ENCODE measurements around the gene PIAS1. TPM values are rescaled to one million over a fixed set of nuclear protein-coding genes. Genes with fewer than 3 reads are reported as not detected.

The PIAS1 gene
- total RNA-seq, 1 donor from 2014 or later: 17.1 TPM

GRCh38 chr15:68029959-68030358 is 24.2 kb upstream of the PIAS1 start:
- H3K4me3 ChIP-seq: no peak overlapping the region
- H3K36me3 ChIP-seq: no peaks in the 10 kb centered on the region
- H3K27ac ChIP-seq: no peak overlapping the region
- intact Hi-C loops (cut with DNase I): loop anchor here (10.0 kb wide), 1 partner anchor 55 kb away; no protein-coding TSS in a partner anchor
- no peaks in the 10 kb centered on the region for H3K4me1 ChIP-seq
- H3K27me3 ChIP-seq: no peaks in the 10 kb centered on the region
- TF ChIP-seq CTCF (IDR thresholded peaks at IDR 0.05): no peak
- no peak for DNase-seq (ENCODE audit: low spot score in 2 of 2)
- no peaks in the 10 kb centered on the region for H3K9me3 ChIP-seq

- Histone ChIP-seq H3K4me1 (no peaks in the 10 kb centered on the region), H3K4me3 (no peak overlapping the region), H3K27ac (no peak overlapping the region), H3K9me3 (no peaks in the 10 kb centered on the region), H3K27me3 (no peaks in the 10 kb centered on the region), H3K36me3 (no peaks in the 10 kb centered on the region)
- intact Hi-C loops (cut with DNase I): no loop called here
- no peak for TF ChIP-seq CTCF (IDR thresholded peaks at IDR 0.05)
- no peak for DNase-seq (ENCODE audit: low spot score in 2 of 2)
Measured at GRCh38 chr15:68031404-68031803, 22.7 kb upstream of the PIAS1 start.

- intact Hi-C loops (cut with DNase I): no loop called here
- H3K4me3 ChIP-seq: no peak overlapping the region
- no peaks in the 10 kb centered on the region for H3K36me3 ChIP-seq
- no peak for TF ChIP-seq CTCF (IDR thresholded peaks at IDR 0.05)
- H3K9me3 ChIP-seq: no peaks in the 10 kb centered on the region
- DNase-seq (ENCODE audit: low spot score in 2 of 2): no peak
- no peaks in the 10 kb centered on the region for H3K27me3 ChIP-seq
- no peaks in the 10 kb centered on the region for H3K4me1 ChIP-seq
- no peak overlapping the region for H3K27ac ChIP-seq
Measured at GRCh38 chr15:68032672-68033071, 21.4 kb upstream of the PIAS1 start.

GRCh38 chr15:68034081-68034480 is 20.0 kb upstream of the PIAS1 start:
- H3K4me1 ChIP-seq: no peaks in the 10 kb centered on the region
- H3K27me3 ChIP-seq: no peaks in the 10 kb centered on the region
- H3K9me3 ChIP-seq: no peaks in the 10 kb centered on the region
- no peaks in the 10 kb centered on the region for H3K36me3 ChIP-seq
- no peak overlapping the region for H3K4me3 ChIP-seq
- no peak for TF ChIP-seq CTCF (IDR thresholded peaks at IDR 0.05)
- DNase-seq (ENCODE audit: low spot score in 2 of 2): no peak
- H3K27ac ChIP-seq: no peak overlapping the region
- intact Hi-C loops (cut with DNase I): no loop called here

- Histone ChIP-seq H3K27ac (no peak overlapping the region), H3K4me3 (no peak overlapping the region), H3K4me1 (no peaks in the 10 kb centered on the region), H3K27me3 (no peaks in the 10 kb centered on the region), H3K36me3 (no peaks in the 10 kb centered on the region), H3K9me3 (no peaks in the 10 kb centered on the region)
- intact Hi-C loops (cut with DNase I): no loop called here
- no peak for TF ChIP-seq CTCF (IDR thresholded peaks at IDR 0.05)
- no peak for DNase-seq (ENCODE audit: low spot score in 2 of 2)
Measured at GRCh38 chr15:68034719-68035293, 19.3 kb upstream of the PIAS1 start.

GRCh38 chr15:68038246-68038645 is 15.9 kb upstream of the PIAS1 start:
- Histone ChIP-seq H3K27me3 (no peaks in the 10 kb centered on the region), H3K27ac (no peak overlapping the region), H3K9me3 (no peaks in the 10 kb centered on the region), H3K4me3 (no peak overlapping the region), H3K36me3 (no peaks in the 10 kb centered on the region), H3K4me1 (no peaks in the 10 kb centered on the region)
- intact Hi-C loops (cut with DNase I): no loop called here
- no peak for DNase-seq (ENCODE audit: low spot score in 2 of 2)
- no peak for TF ChIP-seq CTCF (IDR thresholded peaks at IDR 0.05)
